HEK293 (cell line): ENCODE data around the gene HS6ST3.

ENCODE experiments used
- BCL11A ChIP-seq: fragments of 450-650 bp; formaldehyde crosslinking; IDR thresholded peaks from 2 replicates; pipeline ENCODE4 v1.5.1; 2016; ENCODE audit warnings: low read depth, missing biosample characterization, missing genetic modification characterization
- FEZF1 ChIP-seq: fragments of 450-650 bp; formaldehyde crosslinking; IDR thresholded peaks from 2 replicates; pipeline ENCODE4 v1.5.1; 2016; ENCODE audit warnings: missing biosample characterization, missing genetic modification characterization
- HOXA7 ChIP-seq: sonication (generic); formaldehyde crosslinking; IDR thresholded peaks from 2 replicates; pipeline ENCODE4 v1.8.1; 2022; ENCODE audit warnings: missing genetic modification reagents, borderline replicate concordance
- RBAK ChIP-seq: fragments of 450-650 bp; formaldehyde crosslinking; IDR thresholded peaks from 2 replicates; pipeline ENCODE4 v1.5.1; 2016; ENCODE audit warnings: missing biosample characterization, missing genetic modification characterization
- ZNF24 ChIP-seq: fragments of 450-650 bp; formaldehyde crosslinking; IDR thresholded peaks from 2 replicates; pipeline ENCODE4 v1.5.1; 2016; ENCODE audit warnings: missing biosample characterization, missing genetic modification characterization
- ZNF404 ChIP-seq: fragments of 450-650 bp; formaldehyde crosslinking; IDR thresholded peaks from 2 replicates; pipeline ENCODE4 v1.5.1; 2017; ENCODE audit warnings: missing biosample characterization, missing genetic modification characterization
- ZNF585B ChIP-seq: fragments of 450-650 bp; formaldehyde crosslinking; IDR thresholded peaks from 2 replicates; pipeline ENCODE4 v1.5.1; 2016; ENCODE audit warnings: missing biosample characterization, missing genetic modification characterization
- ZNF837 ChIP-seq: fragments of 450-650 bp; formaldehyde crosslinking; IDR thresholded peaks from 2 replicates; pipeline ENCODE4 v1.5.1; 2016; ENCODE audit warnings: missing biosample characterization, missing genetic modification characterization
- ZSCAN30 ChIP-seq: fragments of 450-650 bp; IDR thresholded peaks from 2 replicates; pipeline ENCODE4 v1.5.1; 2018; ENCODE audit warnings: missing biosample characterization, mild to moderate bottlenecking, missing genetic modification characterization, moderate library complexity
- TF ChIP-seq, protein P1 (sequence below): fragments of 450-650 bp; formaldehyde crosslinking; IDR thresholded peaks from 2 replicates; pipeline ENCODE4 v1.5.1; 2016; ENCODE audit warnings: missing biosample characterization, missing genetic modification characterization
- TF ChIP-seq, protein P2 (sequence below): fragments of 450-650 bp; formaldehyde crosslinking; IDR thresholded peaks from 2 replicates; pipeline ENCODE4 v1.5.1; 2016; ENCODE audit warnings: missing biosample characterization, missing genetic modification characterization
- TF ChIP-seq, protein P3 (sequence below): fragments of 450-650 bp; formaldehyde crosslinking; IDR thresholded peaks from 2 replicates; pipeline ENCODE4 v1.5.1; 2016; ENCODE audit warnings: missing biosample characterization, missing genetic modification characterization

DNA sequence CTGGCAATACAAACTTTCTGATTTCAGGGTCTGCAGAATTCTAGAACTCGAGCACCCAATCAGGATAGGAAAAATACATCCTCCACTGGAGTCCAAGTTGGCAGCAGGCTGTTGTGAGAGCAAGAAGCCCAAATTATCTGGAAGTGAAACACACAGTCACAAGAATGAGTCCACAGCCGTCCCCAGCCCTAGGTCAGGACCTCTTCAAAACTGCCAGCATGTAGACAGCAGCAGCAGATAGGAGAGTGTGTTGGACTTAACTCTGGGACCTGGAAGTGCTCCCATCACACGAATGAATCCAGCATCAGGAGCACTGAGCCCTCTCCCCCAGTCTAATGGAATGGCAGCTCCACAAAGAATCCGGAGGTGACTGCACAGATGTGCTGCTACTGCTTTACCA lies 483.7 kb downstream of the HS6ST3 start:
- TF ChIP-seq FEZF1 (tag by site-specific recombination) (no peak), ZNF24 (tag by site-specific recombination) (no peak), BCL11A (tag by site-specific recombination) (no peak), ZNF837 (no peak), ZNF404 (tag by site-specific recombination) (no peak), ZSCAN30 (no peak), ZNF585B (tag by site-specific recombination) (no peak), HOXA7 (CRISPR knock-in tag) (no peak), RBAK (tag by site-specific recombination) (no peak)
- TF ChIP-seq, protein P1, sequence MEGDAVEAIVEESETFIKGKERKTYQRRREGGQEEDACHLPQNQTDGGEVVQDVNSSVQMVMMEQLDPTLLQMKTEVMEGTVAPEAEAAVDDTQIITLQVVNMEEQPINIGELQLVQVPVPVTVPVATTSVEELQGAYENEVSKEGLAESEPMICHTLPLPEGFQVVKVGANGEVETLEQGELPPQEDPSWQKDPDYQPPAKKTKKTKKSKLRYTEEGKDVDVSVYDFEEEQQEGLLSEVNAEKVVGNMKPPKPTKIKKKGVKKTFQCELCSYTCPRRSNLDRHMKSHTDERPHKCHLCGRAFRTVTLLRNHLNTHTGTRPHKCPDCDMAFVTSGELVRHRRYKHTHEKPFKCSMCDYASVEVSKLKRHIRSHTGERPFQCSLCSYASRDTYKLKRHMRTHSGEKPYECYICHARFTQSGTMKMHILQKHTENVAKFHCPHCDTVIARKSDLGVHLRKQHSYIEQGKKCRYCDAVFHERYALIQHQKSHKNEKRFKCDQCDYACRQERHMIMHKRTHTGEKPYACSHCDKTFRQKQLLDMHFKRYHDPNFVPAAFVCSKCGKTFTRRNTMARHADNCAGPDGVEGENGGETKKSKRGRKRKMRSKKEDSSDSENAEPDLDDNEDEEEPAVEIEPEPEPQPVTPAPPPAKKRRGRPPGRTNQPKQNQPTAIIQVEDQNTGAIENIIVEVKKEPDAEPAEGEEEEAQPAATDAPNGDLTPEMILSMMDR = no peak
- TF ChIP-seq, protein P2, sequence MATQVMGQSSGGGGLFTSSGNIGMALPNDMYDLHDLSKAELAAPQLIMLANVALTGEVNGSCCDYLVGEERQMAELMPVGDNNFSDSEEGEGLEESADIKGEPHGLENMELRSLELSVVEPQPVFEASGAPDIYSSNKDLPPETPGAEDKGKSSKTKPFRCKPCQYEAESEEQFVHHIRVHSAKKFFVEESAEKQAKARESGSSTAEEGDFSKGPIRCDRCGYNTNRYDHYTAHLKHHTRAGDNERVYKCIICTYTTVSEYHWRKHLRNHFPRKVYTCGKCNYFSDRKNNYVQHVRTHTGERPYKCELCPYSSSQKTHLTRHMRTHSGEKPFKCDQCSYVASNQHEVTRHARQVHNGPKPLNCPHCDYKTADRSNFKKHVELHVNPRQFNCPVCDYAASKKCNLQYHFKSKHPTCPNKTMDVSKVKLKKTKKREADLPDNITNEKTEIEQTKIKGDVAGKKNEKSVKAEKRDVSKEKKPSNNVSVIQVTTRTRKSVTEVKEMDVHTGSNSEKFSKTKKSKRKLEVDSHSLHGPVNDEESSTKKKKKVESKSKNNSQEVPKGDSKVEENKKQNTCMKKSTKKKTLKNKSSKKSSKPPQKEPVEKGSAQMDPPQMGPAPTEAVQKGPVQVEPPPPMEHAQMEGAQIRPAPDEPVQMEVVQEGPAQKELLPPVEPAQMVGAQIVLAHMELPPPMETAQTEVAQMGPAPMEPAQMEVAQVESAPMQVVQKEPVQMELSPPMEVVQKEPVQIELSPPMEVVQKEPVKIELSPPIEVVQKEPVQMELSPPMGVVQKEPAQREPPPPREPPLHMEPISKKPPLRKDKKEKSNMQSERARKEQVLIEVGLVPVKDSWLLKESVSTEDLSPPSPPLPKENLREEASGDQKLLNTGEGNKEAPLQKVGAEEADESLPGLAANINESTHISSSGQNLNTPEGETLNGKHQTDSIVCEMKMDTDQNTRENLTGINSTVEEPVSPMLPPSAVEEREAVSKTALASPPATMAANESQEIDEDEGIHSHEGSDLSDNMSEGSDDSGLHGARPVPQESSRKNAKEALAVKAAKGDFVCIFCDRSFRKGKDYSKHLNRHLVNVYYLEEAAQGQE (tag by site-specific recombination) = no peak
- TF ChIP-seq, protein P3, sequence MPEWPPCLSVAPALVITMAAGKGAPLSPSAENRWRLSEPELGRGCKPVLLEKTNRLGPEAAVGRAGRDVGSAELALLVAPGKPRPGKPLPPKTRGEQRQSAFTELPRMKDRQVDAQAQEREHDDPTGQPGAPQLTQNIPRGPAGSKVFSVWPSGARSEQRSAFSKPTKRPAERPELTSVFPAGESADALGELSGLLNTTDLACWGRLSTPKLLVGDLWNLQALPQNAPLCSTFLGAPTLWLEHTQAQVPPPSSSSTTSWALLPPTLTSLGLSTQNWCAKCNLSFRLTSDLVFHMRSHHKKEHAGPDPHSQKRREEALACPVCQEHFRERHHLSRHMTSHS (tag by site-specific recombination) = no peak
